Measurements from ENCODE around the gene KDM8.

DNA sequence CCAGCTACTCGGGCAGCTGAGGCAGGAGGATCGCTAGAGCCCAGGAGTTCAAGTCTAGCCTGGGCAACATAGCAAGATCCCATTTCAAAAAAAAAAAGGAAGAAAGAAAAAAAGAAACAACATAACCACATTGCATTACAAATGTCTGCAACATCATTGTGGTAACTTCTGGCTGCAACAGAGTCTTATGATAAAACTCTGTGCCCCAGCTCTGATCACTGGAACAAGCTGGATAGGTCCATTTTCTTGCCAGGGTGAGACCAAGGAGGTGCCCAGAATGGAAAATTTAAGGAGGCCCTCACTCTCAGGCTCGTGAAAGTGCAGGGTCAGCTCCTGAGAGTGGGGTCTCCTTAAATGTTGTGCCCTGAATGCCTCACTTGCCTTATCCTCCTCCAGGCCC lies 37.8 kb upstream of the KDM8 start:
- TF ChIP-seq POLR2A (IDR thresholded peaks at IDR 0.05; ENCODE audit: low read depth, low read length), result no peak
- TF ChIP-seq, protein P1, sequence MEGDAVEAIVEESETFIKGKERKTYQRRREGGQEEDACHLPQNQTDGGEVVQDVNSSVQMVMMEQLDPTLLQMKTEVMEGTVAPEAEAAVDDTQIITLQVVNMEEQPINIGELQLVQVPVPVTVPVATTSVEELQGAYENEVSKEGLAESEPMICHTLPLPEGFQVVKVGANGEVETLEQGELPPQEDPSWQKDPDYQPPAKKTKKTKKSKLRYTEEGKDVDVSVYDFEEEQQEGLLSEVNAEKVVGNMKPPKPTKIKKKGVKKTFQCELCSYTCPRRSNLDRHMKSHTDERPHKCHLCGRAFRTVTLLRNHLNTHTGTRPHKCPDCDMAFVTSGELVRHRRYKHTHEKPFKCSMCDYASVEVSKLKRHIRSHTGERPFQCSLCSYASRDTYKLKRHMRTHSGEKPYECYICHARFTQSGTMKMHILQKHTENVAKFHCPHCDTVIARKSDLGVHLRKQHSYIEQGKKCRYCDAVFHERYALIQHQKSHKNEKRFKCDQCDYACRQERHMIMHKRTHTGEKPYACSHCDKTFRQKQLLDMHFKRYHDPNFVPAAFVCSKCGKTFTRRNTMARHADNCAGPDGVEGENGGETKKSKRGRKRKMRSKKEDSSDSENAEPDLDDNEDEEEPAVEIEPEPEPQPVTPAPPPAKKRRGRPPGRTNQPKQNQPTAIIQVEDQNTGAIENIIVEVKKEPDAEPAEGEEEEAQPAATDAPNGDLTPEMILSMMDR (IDR thresholded peaks at IDR 0.05; ENCODE audit: extremely low read depth in 1 of 2, insufficient read depth in 1 of 2, low read depth in 1 of 2, low read length in 2 of 2), result no peak
- TF ChIP-seq MYC (IDR thresholded peaks at IDR 0.05; ENCODE audit: low read depth, low read length), result no peak
